Suprapubic skin (tissue), 4 donors: ENCODE measurements around the gene OR5K4. TPM values are rescaled to one million over a fixed set of nuclear protein-coding genes. Genes with fewer than 3 reads are reported as not detected.

Experiments
- total RNA-seq, 4 donors: library from RNA; depleted of rRNA; stranded (reverse); fragments of >200 nt; gene quantifications; one replicate each; pipeline ENCODE4 v1.1.0, GENCODE V29; 2016

The OR5K4 gene
- total RNA-seq, 4 donors from 2014 or later = not detected

Other genes starting within 250 kb of the OR5K4 start
- gene OR5H1, start 223.1 kb upstream of the OR5K4 start, total RNA-seq = not detected
- not detected for gene OR5H14, start 206.4 kb upstream of the OR5K4 start, total RNA-seq
- not detected for gene OR5H15, start 187.2 kb upstream of the OR5K4 start, total RNA-seq
- not detected for gene OR5H6, start 89.6 kb upstream of the OR5K4 start, total RNA-seq
- not detected for gene OR5H2, start 71.3 kb upstream of the OR5K4 start, total RNA-seq
- gene OR5K3, start 36.8 kb downstream of the OR5K4 start, total RNA-seq = not detected
- gene OR5K1, start 109.3 kb downstream of the OR5K4 start, total RNA-seq = not detected
- gene OR5K2, start 143.8 kb downstream of the OR5K4 start, total RNA-seq = not detected
- gene CLDND1, start 169.0 kb downstream of the OR5K4 start, total RNA-seq = 100 to 1,000 TPM; 137 to 319 (median 159) TPM
- not detected for gene GPR15, start 178.1 kb downstream of the OR5K4 start, total RNA-seq
- 10 to 100 TPM; 13.2 to 41.3 (median 21.7) TPM for gene CPOX, start 239.8 kb downstream of the OR5K4 start, total RNA-seq